ENCODE measurements around the gene NUSAP1. TPM values are rescaled to one million over a fixed set of nuclear protein-coding genes. Genes with fewer than 3 reads are reported as not detected.
A peak's percentile ranks its signal among the peaks of the same experiment; 100 is the strongest.

Gene NUSAP1
- total and polyA plus RNA-seq, 9 donors, result 29.4 to 55.4 (median 44.7) TPM

GRCh38 chr15:41331281-41331680, 1.4 kb upstream of the NUSAP1 start:
- Histone ChIP-seq H3K27me3 (ENCODE audit: control insufficient read depth, insufficient read depth, low read length) (no peaks in the 10 kb centered on the region), H3K9me3 (replicated peaks; ENCODE audit: control insufficient read depth, low read depth, low read length) (no peaks in the 10 kb centered on the region), H3K27ac (ENCODE audit: low read length) (no peak overlapping the region), H3K4me1 (ENCODE audit: control insufficient read depth, insufficient read depth, low read length) (peaks cover 12% of the 10 kb centered on the region), H3K36me3 (ENCODE audit: control insufficient read depth, insufficient read depth, low read length) (peaks cover under 1% of the 10 kb centered on the region), H3K4me3 (ENCODE audit: low read length) (no peak overlapping the region)
- WGBS (ENCODE audit: insufficient coverage), result 35% methylated on average over 2 of the region's 6 CpGs
- DNase-seq, result no peak

- DNase-seq, result no peak
- Histone ChIP-seq H3K9me3 (replicated peaks; ENCODE audit: control insufficient read depth, low read depth, low read length) (no peaks in the 10 kb centered on the region), H3K4me3 (ENCODE audit: low read length) (peak overlapping the region; percentile 98), H3K36me3 (ENCODE audit: control insufficient read depth, insufficient read depth, low read length) (peaks cover 2% of the 10 kb centered on the region), H3K27me3 (ENCODE audit: control insufficient read depth, insufficient read depth, low read length) (no peaks in the 10 kb centered on the region), H3K4me1 (ENCODE audit: control insufficient read depth, insufficient read depth, low read length) (peaks cover 12% of the 10 kb centered on the region), H3K27ac (ENCODE audit: low read length) (peak overlapping the region; percentile 74)
- 4% methylated on average over 13 of the region's 14 CpGs for WGBS (ENCODE audit: insufficient coverage)
Observed at GRCh38 chr15:41331833-41332193, 868 bp upstream of the NUSAP1 start.

- DNase-seq, result no peak
- Histone ChIP-seq H3K36me3 (ENCODE audit: control insufficient read depth, insufficient read depth, low read length) (peaks cover 7% of the 10 kb centered on the region), H3K9me3 (replicated peaks; ENCODE audit: control insufficient read depth, low read depth, low read length) (no peaks in the 10 kb centered on the region), H3K27me3 (ENCODE audit: control insufficient read depth, insufficient read depth, low read length) (no peaks in the 10 kb centered on the region), H3K27ac (ENCODE audit: low read length) (peak overlapping the region; percentile 92), H3K4me3 (ENCODE audit: low read length) (peak overlapping the region; percentile 98), H3K4me1 (ENCODE audit: control insufficient read depth, insufficient read depth, low read length) (peaks cover 12% of the 10 kb centered on the region)
- under 1% methylated on average over 18 of the region's 26 CpGs for WGBS (ENCODE audit: insufficient coverage)
Observed at GRCh38 chr15:41333026-41333562, 413 bp downstream of the NUSAP1 start.

- Histone ChIP-seq H3K4me3 (ENCODE audit: low read length) (no peak overlapping the region), H3K9me3 (replicated peaks; ENCODE audit: control insufficient read depth, low read depth, low read length) (no peaks in the 10 kb centered on the region), H3K27me3 (ENCODE audit: control insufficient read depth, insufficient read depth, low read length) (no peaks in the 10 kb centered on the region), H3K4me1 (ENCODE audit: control insufficient read depth, insufficient read depth, low read length) (peaks cover 12% of the 10 kb centered on the region), H3K27ac (ENCODE audit: low read length) (no peak overlapping the region), H3K36me3 (ENCODE audit: control insufficient read depth, insufficient read depth, low read length) (peaks cover 7% of the 10 kb centered on the region)
- 88% methylated on average over 3 of the region's 12 CpGs for WGBS (ENCODE audit: insufficient coverage)
- no peak for DNase-seq
Observed at GRCh38 chr15:41334293-41335120, 1.8 kb downstream of the NUSAP1 start.

- Histone ChIP-seq H3K4me3 (ENCODE audit: low read length) (no peak overlapping the region), H3K27ac (ENCODE audit: low read length) (no peak overlapping the region), H3K27me3 (ENCODE audit: control insufficient read depth, insufficient read depth, low read length) (no peaks in the 10 kb centered on the region), H3K4me1 (ENCODE audit: control insufficient read depth, insufficient read depth, low read length) (peaks cover 11% of the 10 kb centered on the region), H3K9me3 (replicated peaks; ENCODE audit: control insufficient read depth, low read depth, low read length) (no peaks in the 10 kb centered on the region), H3K36me3 (ENCODE audit: control insufficient read depth, insufficient read depth, low read length) (peaks cover 19% of the 10 kb centered on the region)
- no peak for DNase-seq
- 100% methylated on average over 2 of the region's 4 CpGs for WGBS (ENCODE audit: insufficient coverage)
Observed at GRCh38 chr15:41336549-41336948, 3.9 kb downstream of the NUSAP1 start.

- WGBS (ENCODE audit: insufficient coverage), result 100% methylated on average over 4 of the region's 6 CpGs
- no peak overlapping the region for H3K27ac ChIP-seq (ENCODE audit: low read length)
- H3K36me3 ChIP-seq (ENCODE audit: control insufficient read depth, insufficient read depth, low read length), result peaks cover 24% of the 10 kb centered on the region
Observed at GRCh38 chr15:41337047-41337446, 4.4 kb downstream of the NUSAP1 start.

GRCh38 chr15:41337631-41338522, 5.2 kb downstream of the NUSAP1 start:
- H3K9me3 ChIP-seq (replicated peaks; ENCODE audit: control insufficient read depth, low read depth, low read length), result no peaks in the 10 kb centered on the region
- H3K4me1 ChIP-seq (ENCODE audit: control insufficient read depth, insufficient read depth, low read length), result peaks cover 7% of the 10 kb centered on the region
- 73% methylated on average over 7 of the region's 13 CpGs for WGBS (ENCODE audit: insufficient coverage)
- H3K27me3 ChIP-seq (ENCODE audit: control insufficient read depth, insufficient read depth, low read length), result no peaks in the 10 kb centered on the region
- H3K4me3 ChIP-seq (ENCODE audit: low read length), result no peak overlapping the region
- DNase-seq, result no peak
- H3K27ac ChIP-seq (ENCODE audit: low read length), result no peak overlapping the region
- peaks cover 31% of the 10 kb centered on the region for H3K36me3 ChIP-seq (ENCODE audit: control insufficient read depth, insufficient read depth, low read length)

More at GRCh38 chr15:41337047-41337446, 4.4 kb downstream of the NUSAP1 start:
- Histone ChIP-seq H3K4me3 (ENCODE audit: low read length) (no peak overlapping the region), H3K9me3 (replicated peaks; ENCODE audit: control insufficient read depth, low read depth, low read length) (no peaks in the 10 kb centered on the region), H3K4me1 (ENCODE audit: control insufficient read depth, insufficient read depth, low read length) (peaks cover 7% of the 10 kb centered on the region), H3K27me3 (ENCODE audit: control insufficient read depth, insufficient read depth, low read length) (no peaks in the 10 kb centered on the region)
- DNase-seq, result no peak

- 89% methylated on average over 5 of the region's 5 CpGs for WGBS (ENCODE audit: insufficient coverage)
- H3K27ac ChIP-seq (ENCODE audit: low read length), result no peak overlapping the region
- peaks cover 42% of the 10 kb centered on the region for H3K36me3 ChIP-seq (ENCODE audit: control insufficient read depth, insufficient read depth, low read length)
- no peak overlapping the region for H3K4me3 ChIP-seq (ENCODE audit: low read length)
- no peaks in the 10 kb centered on the region for H3K27me3 ChIP-seq (ENCODE audit: control insufficient read depth, insufficient read depth, low read length)
- no peaks in the 10 kb centered on the region for H3K9me3 ChIP-seq (replicated peaks; ENCODE audit: control insufficient read depth, low read depth, low read length)
- no peak for DNase-seq
- no peaks in the 10 kb centered on the region for H3K4me1 ChIP-seq (ENCODE audit: control insufficient read depth, insufficient read depth, low read length)
Observed at GRCh38 chr15:41340189-41340695, 7.6 kb downstream of the NUSAP1 start.

GRCh38 chr15:41341519-41341918, 8.8 kb downstream of the NUSAP1 start:
- no peaks in the 10 kb centered on the region for H3K9me3 ChIP-seq (replicated peaks; ENCODE audit: control insufficient read depth, low read depth, low read length)
- H3K27me3 ChIP-seq (ENCODE audit: control insufficient read depth, insufficient read depth, low read length), result no peaks in the 10 kb centered on the region
- no peak overlapping the region for H3K4me3 ChIP-seq (ENCODE audit: low read length)
- H3K27ac ChIP-seq (ENCODE audit: low read length), result no peak overlapping the region
- no peaks in the 10 kb centered on the region for H3K4me1 ChIP-seq (ENCODE audit: control insufficient read depth, insufficient read depth, low read length)
- DNase-seq, result no peak
- peaks cover 50% of the 10 kb centered on the region for H3K36me3 ChIP-seq (ENCODE audit: control insufficient read depth, insufficient read depth, low read length)
- WGBS (ENCODE audit: insufficient coverage), result 77% methylated on average over 4 of the region's 4 CpGs

GRCh38 chr15:41347236-41347635, 14.6 kb downstream of the NUSAP1 start:
- no peaks in the 10 kb centered on the region for H3K4me1 ChIP-seq (ENCODE audit: control insufficient read depth, insufficient read depth, low read length)
- 90% methylated on average over 5 of the region's 5 CpGs for WGBS (ENCODE audit: insufficient coverage)
- H3K4me3 ChIP-seq (ENCODE audit: low read length), result no peak overlapping the region
- no peak for DNase-seq
- H3K27me3 ChIP-seq (ENCODE audit: control insufficient read depth, insufficient read depth, low read length), result no peaks in the 10 kb centered on the region
- peaks cover 58% of the 10 kb centered on the region for H3K36me3 ChIP-seq (ENCODE audit: control insufficient read depth, insufficient read depth, low read length)
- H3K27ac ChIP-seq (ENCODE audit: low read length), result no peak overlapping the region
- no peaks in the 10 kb centered on the region for H3K9me3 ChIP-seq (replicated peaks; ENCODE audit: control insufficient read depth, low read depth, low read length)

Measured in muscle of leg (tissue), 11 donors.